GM23338 (cell line): ENCODE measurements around the gene SLC7A4. TPM values are rescaled to one million over a fixed set of nuclear protein-coding genes. Genes with fewer than 3 reads are reported as not detected.

Source experiments
- ATAC-seq: fragments of 200-7000 bp; cut with Tn5 transposase; 3 replicates; pipeline ENCODE4 v1.9.1; 2020
- DNase-seq: peaks from one replicate; pipeline ENCODE4 v3.0.0-alpha.2; 2015; ENCODE audit warnings: low spot score
- H2AFZ ChIP-seq: fragments of 200-600 bp; sonication (generic); 2 replicates; pipeline ENCODE4 v1.8.0; 2016; ENCODE audit warnings: antibody characterized with exemption, mild to moderate bottlenecking, moderate library complexity
- H3F3A ChIP-seq: fragments of 200-600 bp; sonication (generic); replicated peaks from 2 replicates; pipeline ENCODE4 v1.8.0; 2017; ENCODE audit warnings: antibody characterized with exemption, mixed run types, low read depth
- H3K27ac ChIP-seq: fragments of 200-600 bp; sonication (generic); 2 replicates; pipeline ENCODE4 v1.6.1; 2016; ENCODE audit warnings: low read depth
- H3K27me3 ChIP-seq: fragments of 200-600 bp; sonication (generic); 2 replicates; pipeline ENCODE4 v1.8.0; 2016; ENCODE audit warnings: mild to moderate bottlenecking, mixed run types, moderate library complexity; ENCODE audit not compliant: insufficient read depth
- H3K36me3 ChIP-seq: fragments of 200-600 bp; sonication (generic); 2 replicates; pipeline ENCODE4 v1.8.0; 2016; ENCODE audit warnings: mild to moderate bottlenecking; ENCODE audit not compliant: insufficient read depth
- H3K4me1 ChIP-seq: fragments of 200-600 bp; sonication (generic); 2 replicates; pipeline ENCODE4 v1.8.0; 2016; ENCODE audit warnings: mild to moderate bottlenecking, moderate library complexity; ENCODE audit not compliant: insufficient read depth
- H3K4me2 ChIP-seq: fragments of 200-600 bp; sonication (generic); 2 replicates; pipeline ENCODE4 v1.7.1; 2017; ENCODE audit warnings: mixed run types
- H3K4me3 ChIP-seq: fragments of 200-600 bp; sonication (generic); 2 replicates; pipeline ENCODE4 v1.6.1; 2016; ENCODE audit warnings: mixed run types
- H3K79me2 ChIP-seq: fragments of 200-600 bp; sonication (generic); replicated peaks from 2 replicates; pipeline ENCODE4 v1.8.0; 2017; ENCODE audit warnings: mild to moderate bottlenecking; ENCODE audit not compliant: insufficient read depth
- H3K9me2 ChIP-seq: fragments of 200-600 bp; sonication (generic); 2 replicates; pipeline ENCODE4 v1.8.0; 2017; ENCODE audit not compliant: insufficient read depth
- H4K20me1 ChIP-seq: fragments of 200-600 bp; sonication (generic); replicated peaks from 2 replicates; pipeline ENCODE4 v1.8.0; 2017; ENCODE audit warnings: mild to moderate bottlenecking; ENCODE audit not compliant: insufficient read depth
- H3K27ac Mint-ChIP-seq: 2 replicates; pipeline ENCODE4 v1.8.0; 2020; ENCODE audit warnings: inconsistent platforms, mild to moderate bottlenecking, moderate library complexity, mixed read lengths
- H3K27me3 Mint-ChIP-seq: 3 replicates; pipeline ENCODE4 v1.8.0; 2022; ENCODE audit warnings: low read depth, mild to moderate bottlenecking, moderate library complexity, mixed read lengths, inconsistent platforms; ENCODE audit not compliant: insufficient read depth, poor library complexity
- H3K36me3 Mint-ChIP-seq: 3 replicates; pipeline ENCODE4 v1.8.0; 2021; ENCODE audit warnings: low read depth, mild to moderate bottlenecking, inconsistent platforms, moderate library complexity, mixed read lengths
- H3K4me1 Mint-ChIP-seq: 3 replicates; pipeline ENCODE4 v1.8.0; 2020; ENCODE audit warnings: mild to moderate bottlenecking, inconsistent platforms, mixed read lengths
- H3K4me3 Mint-ChIP-seq: 3 replicates; pipeline ENCODE4 v1.8.0; 2021; ENCODE audit warnings: moderate library complexity, mild to moderate bottlenecking, inconsistent platforms, mixed read lengths
- H3K9me3 Mint-ChIP-seq: 3 replicates; pipeline ENCODE4 v1.8.0; 2020; ENCODE audit warnings: moderate library complexity, mild to moderate bottlenecking, inconsistent platforms, mixed read lengths
- CREB1 ChIP-seq: fragments of 250-450 bp; sonication (Bioruptor Pico); IDR thresholded peaks from 2 replicates; pipeline ENCODE4 v1.5.0; 2020; ENCODE audit warnings: low read depth, mild to moderate bottlenecking, moderate library complexity
- ETS1 ChIP-seq: IDR thresholded peaks from 2 replicates; pipeline ENCODE4 v1.6.1; 2016; ENCODE audit warnings: antibody characterized with exemption
- EZH2 ChIP-seq: fragments of 200-600 bp; sonication (generic); IDR thresholded peaks from one replicate; pipeline ENCODE4 v1.8.0; 2017; ENCODE audit warnings: antibody characterized with exemption, mild to moderate bottlenecking, low read depth; ENCODE audit not compliant: unreplicated experiment
- EZH2phosphoT487 ChIP-seq: fragments of 200-600 bp; sonication (generic); IDR thresholded peaks from one replicate; pipeline ENCODE4 v1.8.1; 2018; ENCODE audit warnings: antibody characterized with exemption; ENCODE audit not compliant: unreplicated experiment
- JUNB ChIP-seq: IDR thresholded peaks from one replicate; pipeline ENCODE4 v1.6.1; 2016; ENCODE audit warnings: antibody characterized with exemption; ENCODE audit not compliant: unreplicated experiment
- NANOG ChIP-seq: IDR thresholded peaks from 2 replicates; pipeline ENCODE4 v1.6.1; 2016; ENCODE audit warnings: antibody characterized with exemption, borderline replicate concordance
- POLR2AphosphoS5 ChIP-seq: IDR thresholded peaks from 2 replicates; pipeline ENCODE4 v1.6.1; 2016; ENCODE audit warnings: antibody characterized with exemption, low read depth
- STAT1 ChIP-seq: IDR thresholded peaks from one replicate; pipeline ENCODE4 v1.6.1; 2016; ENCODE audit warnings: antibody characterized with exemption; ENCODE audit not compliant: unreplicated experiment
- ZNF114 ChIP-seq: fragments of 250-450 bp; sonication (Bioruptor Pico); IDR thresholded peaks from 2 replicates; pipeline ENCODE4 v1.5.0; 2020; ENCODE audit warnings: mild to moderate bottlenecking, moderate library complexity
- ZNF331 ChIP-seq: fragments of 250-450 bp; sonication (Bioruptor Pico); IDR thresholded peaks from 2 replicates; pipeline ENCODE4 v1.5.0; 2020; ENCODE audit warnings: low read depth, mild to moderate bottlenecking, moderate library complexity
- polyA plus RNA-seq: library from polyadenylated mRNA; unstranded; fragments of >200 nt; fragmentation: Nextera tagmentation; extraction: Ambion mirVana; gene quantifications from 2 replicates; pipeline ENCODE4 v1.2.1, GENCODE V29; 2016
- total RNA-seq: library from RNA; depleted of rRNA; stranded (reverse); fragments of >200 nt; shearing (Covaris generic); gene quantifications from 2 replicates; pipeline ENCODE4 v1.2.3, GENCODE V29; 2014
- TF ChIP-seq, protein P1 (sequence below), 2 experiments: fragments of 200-600 bp in 1 of 2; sonication (generic) in 1 of 2; conservative IDR thresholded peaks; 2 replicates each; pipeline versions ENCODE4 v1.5.1 to v1.6.1; 2016 to 2017; ENCODE audit warnings: antibody characterized with exemption in 2 of 2, low read depth in 2 of 2, mild to moderate bottlenecking in 2 of 2, moderate library complexity in 1 of 2
- TF ChIP-seq, protein P2 (sequence below): IDR thresholded peaks from one replicate; pipeline ENCODE4 v1.6.1; 2018; ENCODE audit warnings: antibody characterized with exemption; ENCODE audit not compliant: unreplicated experiment
- TF ChIP-seq, protein P3 (sequence below): fragments of 250-450 bp; sonication (Bioruptor Pico); IDR thresholded peaks from 2 replicates; pipeline ENCODE4 v1.5.0; 2020; ENCODE audit warnings: mild to moderate bottlenecking, moderate library complexity

Gene SLC7A4
- total and polyA plus RNA-seq, 2 experiments from 2014 or later: 0.07 to 0.44 TPM

DNA sequence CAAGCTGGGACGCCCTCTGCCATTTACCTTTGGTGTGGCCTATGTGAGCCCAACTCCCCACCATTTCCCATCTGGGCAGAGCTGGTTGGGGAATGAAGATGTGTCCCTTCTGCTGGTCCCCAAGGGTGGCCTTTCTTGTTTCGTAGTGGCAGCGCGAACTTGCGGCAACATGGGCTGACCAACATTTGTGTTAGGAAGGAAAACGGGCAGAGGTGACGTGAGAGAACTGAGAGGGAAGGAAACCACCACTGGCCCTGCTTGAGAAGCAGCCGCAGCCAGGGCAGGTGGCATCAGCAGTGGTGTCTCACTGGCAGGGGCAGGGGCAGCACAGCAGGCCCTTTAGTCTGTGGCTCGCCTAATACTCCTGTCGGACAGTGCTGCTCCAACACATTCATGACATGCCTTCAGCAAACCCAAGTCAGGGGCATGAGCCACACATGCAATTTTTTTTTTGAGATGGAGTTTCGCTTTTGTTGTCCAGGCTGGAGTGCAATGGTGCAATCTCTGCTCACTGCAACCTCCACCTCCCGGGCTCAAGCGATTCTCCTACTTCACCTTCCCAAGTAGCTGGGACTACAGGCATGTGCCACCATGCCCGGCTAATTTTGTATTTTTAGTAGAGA is 43.3 kb upstream of the SLC7A4 start:
- no peaks in the 10 kb centered on the region for H3F3A ChIP-seq
- no peaks in the 10 kb centered on the region for H3K9me2 ChIP-seq
- H3K27me3 Mint-ChIP-seq: peaks cover 6% of the 10 kb centered on the region
- TF ChIP-seq EZH2 (no peak), JUNB (no peak), STAT1 (no peak), CREB1 (CRISPR knock-in tag) (no peak), EZH2phosphoT487 (no peak), ZNF114 (CRISPR knock-in tag) (no peak), ZNF331 (CRISPR knock-in tag) (no peak), POLR2AphosphoS5 (no peak), ETS1 (no peak), NANOG (no peak)
- TF ChIP-seq, protein P1, sequence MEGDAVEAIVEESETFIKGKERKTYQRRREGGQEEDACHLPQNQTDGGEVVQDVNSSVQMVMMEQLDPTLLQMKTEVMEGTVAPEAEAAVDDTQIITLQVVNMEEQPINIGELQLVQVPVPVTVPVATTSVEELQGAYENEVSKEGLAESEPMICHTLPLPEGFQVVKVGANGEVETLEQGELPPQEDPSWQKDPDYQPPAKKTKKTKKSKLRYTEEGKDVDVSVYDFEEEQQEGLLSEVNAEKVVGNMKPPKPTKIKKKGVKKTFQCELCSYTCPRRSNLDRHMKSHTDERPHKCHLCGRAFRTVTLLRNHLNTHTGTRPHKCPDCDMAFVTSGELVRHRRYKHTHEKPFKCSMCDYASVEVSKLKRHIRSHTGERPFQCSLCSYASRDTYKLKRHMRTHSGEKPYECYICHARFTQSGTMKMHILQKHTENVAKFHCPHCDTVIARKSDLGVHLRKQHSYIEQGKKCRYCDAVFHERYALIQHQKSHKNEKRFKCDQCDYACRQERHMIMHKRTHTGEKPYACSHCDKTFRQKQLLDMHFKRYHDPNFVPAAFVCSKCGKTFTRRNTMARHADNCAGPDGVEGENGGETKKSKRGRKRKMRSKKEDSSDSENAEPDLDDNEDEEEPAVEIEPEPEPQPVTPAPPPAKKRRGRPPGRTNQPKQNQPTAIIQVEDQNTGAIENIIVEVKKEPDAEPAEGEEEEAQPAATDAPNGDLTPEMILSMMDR (conservative IDR thresholded peaks at IDR 0.05; ENCODE audit: low read depth in 2 of 2): no peak
- TF ChIP-seq, protein P2, sequence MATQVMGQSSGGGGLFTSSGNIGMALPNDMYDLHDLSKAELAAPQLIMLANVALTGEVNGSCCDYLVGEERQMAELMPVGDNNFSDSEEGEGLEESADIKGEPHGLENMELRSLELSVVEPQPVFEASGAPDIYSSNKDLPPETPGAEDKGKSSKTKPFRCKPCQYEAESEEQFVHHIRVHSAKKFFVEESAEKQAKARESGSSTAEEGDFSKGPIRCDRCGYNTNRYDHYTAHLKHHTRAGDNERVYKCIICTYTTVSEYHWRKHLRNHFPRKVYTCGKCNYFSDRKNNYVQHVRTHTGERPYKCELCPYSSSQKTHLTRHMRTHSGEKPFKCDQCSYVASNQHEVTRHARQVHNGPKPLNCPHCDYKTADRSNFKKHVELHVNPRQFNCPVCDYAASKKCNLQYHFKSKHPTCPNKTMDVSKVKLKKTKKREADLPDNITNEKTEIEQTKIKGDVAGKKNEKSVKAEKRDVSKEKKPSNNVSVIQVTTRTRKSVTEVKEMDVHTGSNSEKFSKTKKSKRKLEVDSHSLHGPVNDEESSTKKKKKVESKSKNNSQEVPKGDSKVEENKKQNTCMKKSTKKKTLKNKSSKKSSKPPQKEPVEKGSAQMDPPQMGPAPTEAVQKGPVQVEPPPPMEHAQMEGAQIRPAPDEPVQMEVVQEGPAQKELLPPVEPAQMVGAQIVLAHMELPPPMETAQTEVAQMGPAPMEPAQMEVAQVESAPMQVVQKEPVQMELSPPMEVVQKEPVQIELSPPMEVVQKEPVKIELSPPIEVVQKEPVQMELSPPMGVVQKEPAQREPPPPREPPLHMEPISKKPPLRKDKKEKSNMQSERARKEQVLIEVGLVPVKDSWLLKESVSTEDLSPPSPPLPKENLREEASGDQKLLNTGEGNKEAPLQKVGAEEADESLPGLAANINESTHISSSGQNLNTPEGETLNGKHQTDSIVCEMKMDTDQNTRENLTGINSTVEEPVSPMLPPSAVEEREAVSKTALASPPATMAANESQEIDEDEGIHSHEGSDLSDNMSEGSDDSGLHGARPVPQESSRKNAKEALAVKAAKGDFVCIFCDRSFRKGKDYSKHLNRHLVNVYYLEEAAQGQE: no peak
- TF ChIP-seq, protein P3, sequence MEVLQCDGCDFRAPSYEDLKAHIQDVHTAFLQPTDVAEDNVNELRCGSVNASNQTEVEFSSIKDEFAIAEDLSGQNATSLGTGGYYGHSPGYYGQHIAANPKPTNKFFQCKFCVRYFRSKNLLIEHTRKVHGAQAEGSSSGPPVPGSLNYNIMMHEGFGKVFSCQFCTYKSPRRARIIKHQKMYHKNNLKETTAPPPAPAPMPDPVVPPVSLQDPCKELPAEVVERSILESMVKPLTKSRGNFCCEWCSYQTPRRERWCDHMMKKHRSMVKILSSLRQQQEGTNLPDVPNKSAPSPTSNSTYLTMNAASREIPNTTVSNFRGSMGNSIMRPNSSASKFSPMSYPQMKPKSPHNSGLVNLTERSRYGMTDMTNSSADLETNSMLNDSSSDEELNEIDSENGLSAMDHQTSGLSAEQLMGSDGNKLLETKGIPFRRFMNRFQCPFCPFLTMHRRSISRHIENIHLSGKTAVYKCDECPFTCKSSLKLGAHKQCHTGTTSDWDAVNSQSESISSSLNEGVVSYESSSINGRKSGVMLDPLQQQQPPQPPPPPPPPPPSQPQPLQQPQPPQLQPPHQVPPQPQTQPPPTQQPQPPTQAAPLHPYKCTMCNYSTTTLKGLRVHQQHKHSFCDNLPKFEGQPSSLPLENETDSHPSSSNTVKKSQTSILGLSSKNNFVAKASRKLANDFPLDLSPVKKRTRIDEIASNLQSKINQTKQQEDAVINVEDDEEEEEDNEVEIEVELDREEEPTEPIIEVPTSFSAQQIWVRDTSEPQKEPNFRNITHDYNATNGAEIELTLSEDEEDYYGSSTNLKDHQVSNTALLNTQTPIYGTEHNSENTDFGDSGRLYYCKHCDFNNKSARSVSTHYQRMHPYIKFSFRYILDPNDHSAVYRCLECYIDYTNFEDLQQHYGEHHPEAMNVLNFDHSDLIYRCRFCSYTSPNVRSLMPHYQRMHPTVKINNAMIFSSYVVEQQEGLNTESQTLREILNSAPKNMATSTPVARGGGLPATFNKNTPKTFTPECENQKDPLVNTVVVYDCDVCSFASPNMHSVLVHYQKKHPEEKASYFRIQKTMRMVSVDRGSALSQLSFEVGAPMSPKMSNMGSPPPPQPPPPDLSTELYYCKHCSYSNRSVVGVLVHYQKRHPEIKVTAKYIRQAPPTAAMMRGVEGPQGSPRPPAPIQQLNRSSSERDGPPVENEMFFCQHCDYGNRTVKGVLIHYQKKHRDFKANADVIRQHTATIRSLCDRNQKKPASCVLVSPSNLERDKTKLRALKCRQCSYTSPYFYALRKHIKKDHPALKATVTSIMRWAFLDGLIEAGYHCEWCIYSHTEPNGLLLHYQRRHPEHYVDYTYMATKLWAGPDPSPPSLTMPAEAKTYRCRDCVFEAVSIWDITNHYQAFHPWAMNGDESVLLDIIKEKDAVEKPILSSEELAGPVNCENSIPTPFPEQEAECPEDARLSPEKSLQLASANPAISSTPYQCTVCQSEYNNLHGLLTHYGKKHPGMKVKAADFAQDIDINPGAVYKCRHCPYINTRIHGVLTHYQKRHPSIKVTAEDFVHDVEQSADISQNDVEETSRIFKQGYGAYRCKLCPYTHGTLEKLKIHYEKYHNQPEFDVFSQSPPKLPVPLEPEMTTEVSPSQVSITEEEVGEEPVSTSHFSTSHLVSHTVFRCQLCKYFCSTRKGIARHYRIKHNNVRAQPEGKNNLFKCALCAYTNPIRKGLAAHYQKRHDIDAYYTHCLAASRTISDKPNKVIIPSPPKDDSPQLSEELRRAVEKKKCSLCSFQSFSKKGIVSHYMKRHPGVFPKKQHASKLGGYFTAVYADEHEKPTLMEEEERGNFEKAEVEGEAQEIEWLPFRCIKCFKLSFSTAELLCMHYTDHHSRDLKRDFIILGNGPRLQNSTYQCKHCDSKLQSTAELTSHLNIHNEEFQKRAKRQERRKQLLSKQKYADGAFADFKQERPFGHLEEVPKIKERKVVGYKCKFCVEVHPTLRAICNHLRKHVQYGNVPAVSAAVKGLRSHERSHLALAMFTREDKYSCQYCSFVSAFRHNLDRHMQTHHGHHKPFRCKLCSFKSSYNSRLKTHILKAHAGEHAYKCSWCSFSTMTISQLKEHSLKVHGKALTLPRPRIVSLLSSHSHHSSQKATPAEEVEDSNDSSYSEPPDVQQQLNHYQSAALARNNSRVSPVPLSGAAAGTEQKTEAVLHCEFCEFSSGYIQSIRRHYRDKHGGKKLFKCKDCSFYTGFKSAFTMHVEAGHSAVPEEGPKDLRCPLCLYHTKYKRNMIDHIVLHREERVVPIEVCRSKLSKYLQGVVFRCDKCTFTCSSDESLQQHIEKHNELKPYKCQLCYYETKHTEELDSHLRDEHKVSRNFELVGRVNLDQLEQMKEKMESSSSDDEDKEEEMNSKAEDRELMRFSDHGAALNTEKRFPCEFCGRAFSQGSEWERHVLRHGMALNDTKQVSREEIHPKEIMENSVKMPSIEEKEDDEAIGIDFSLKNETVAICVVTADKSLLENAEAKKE (CRISPR knock-in tag): no peak
- H3K4me1 ChIP-seq: no peaks in the 10 kb centered on the region
- peaks cover 2% of the 10 kb centered on the region; the same call in 1 of the 3 replicates for H3K9me3 Mint-ChIP-seq
- H2AFZ ChIP-seq: no peak overlapping the region
- ATAC-seq (no peak), DNase-seq (no peak)
- H4K20me1 ChIP-seq: no peaks in the 10 kb centered on the region
- no peak overlapping the region for H3K4me3 ChIP-seq
- H3K36me3 ChIP-seq: no peaks in the 10 kb centered on the region
- peaks cover 4% of the 10 kb centered on the region; the same call in 2 of the 3 replicates for H3K4me1 Mint-ChIP-seq
- no peaks in the 10 kb centered on the region for H3K79me2 ChIP-seq
- H3K27ac ChIP-seq: no peak overlapping the region
- H3K27ac Mint-ChIP-seq: no peak overlapping the region
- H3K4me2 ChIP-seq: no peak overlapping the region
- no peaks in the 10 kb centered on the region for H3K27me3 ChIP-seq
- no peaks in the 10 kb centered on the region for H3K36me3 Mint-ChIP-seq
- no peak overlapping the region for H3K4me3 Mint-ChIP-seq
